GM23248 (cell line): ENCODE measurements around the gene LYRM1. TPM values are rescaled to one million over a fixed set of nuclear protein-coding genes. Genes with fewer than 3 reads are reported as not detected.

Experiments used
- DNase-seq: peaks from one replicate; pipeline ENCODE4 v3.0.0-alpha.2; 2015
- H2AFZ ChIP-seq: fragments of 200-600 bp; sonication (generic); 2 replicates; pipeline ENCODE4 v1.6.1; 2016; ENCODE audit warnings: antibody characterized with exemption
- H3F3A ChIP-seq: fragments of 200-600 bp; sonication (generic); 2 replicates; pipeline ENCODE4 v1.6.1; 2016; ENCODE audit warnings: mild to moderate bottlenecking, antibody characterized with exemption, mixed run types; ENCODE audit not compliant: insufficient read depth
- H3K27ac ChIP-seq: fragments of 200-600 bp; sonication (generic); 2 replicates; pipeline ENCODE4 v1.5.1; 2016; ENCODE audit warnings: mild to moderate bottlenecking
- H3K27me3 ChIP-seq: fragments of 200-600 bp; sonication (generic); replicated peaks from 2 replicates; pipeline ENCODE4 v1.6.1; 2016; ENCODE audit warnings: mild to moderate bottlenecking; ENCODE audit not compliant: insufficient read depth
- H3K36me3 ChIP-seq: fragments of 200-600 bp; sonication (generic); 2 replicates; pipeline ENCODE4 v1.6.1; 2016; ENCODE audit warnings: low read depth, mild to moderate bottlenecking
- H3K4me1 ChIP-seq: fragments of 200-600 bp; sonication (generic); 2 replicates; pipeline ENCODE4 v1.6.1; 2016; ENCODE audit warnings: mild to moderate bottlenecking; ENCODE audit not compliant: insufficient read depth
- H3K4me2 ChIP-seq: fragments of 200-600 bp; sonication (generic); one replicate; pipeline ENCODE4 v1.6.1; 2016; ENCODE audit warnings: mild to moderate bottlenecking; ENCODE audit not compliant: unreplicated experiment
- H3K4me3 ChIP-seq: fragments of 200-600 bp; sonication (generic); 2 replicates; pipeline ENCODE4 v1.5.1; 2016; ENCODE audit warnings: mild to moderate bottlenecking
- H3K79me2 ChIP-seq: fragments of 200-600 bp; sonication (generic); 2 replicates; pipeline ENCODE4 v1.6.1; 2016; ENCODE audit warnings: mild to moderate bottlenecking; ENCODE audit not compliant: insufficient read depth
- H3K9ac ChIP-seq: fragments of 200-600 bp; sonication (generic); 2 replicates; pipeline ENCODE4 v1.6.1; 2016; ENCODE audit warnings: mild to moderate bottlenecking
- H3K9me2 ChIP-seq: fragments of 200-600 bp; sonication (generic); 2 replicates; pipeline ENCODE4 v1.6.1; 2016; ENCODE audit warnings: mixed run types, mild to moderate bottlenecking, moderate library complexity; ENCODE audit not compliant: insufficient read depth
- H3K9me3 ChIP-seq: fragments of 200-600 bp; sonication (generic); one replicate; pipeline ENCODE4 v1.6.1; 2017; ENCODE audit warnings: low read depth
- H4K20me1 ChIP-seq: fragments of 200-600 bp; sonication (generic); 2 replicates; pipeline ENCODE4 v1.6.0; 2016; ENCODE audit not compliant: insufficient read depth
- EZH2 ChIP-seq: fragments of 200-600 bp; sonication (generic); IDR thresholded peaks from 2 replicates; pipeline ENCODE4 v1.6.1; 2018; ENCODE audit warnings: antibody characterized with exemption, mild to moderate bottlenecking; ENCODE audit not compliant: insufficient read depth, poor library complexity, severe bottlenecking
- EZH2phosphoT487 ChIP-seq: fragments of 200-600 bp; sonication (generic); IDR thresholded peaks from 2 replicates; pipeline ENCODE4 v1.6.1; 2018; ENCODE audit warnings: antibody characterized with exemption, moderate library complexity, mild to moderate bottlenecking, low read depth; ENCODE audit not compliant: insufficient read depth
- WGBS, 2 experiments: methylation state at CpG; one replicate each; pipeline ENCODE4 v1.1.6; 2015 to 2017; ENCODE audit warnings: low lambda C conversion rate in 2 of 2, low coverage in 1 of 2; ENCODE audit errors: missing lambda C conversion rate in 2 of 2; 5-methylcytosine and 5-hydroxymethylcytosine counted together
- in situ Hi-C: fragments of 300-500 bp; cut with MboI; formaldehyde crosslinking; loops from 2 replicates; pipeline ENCODE4 v1.15.0; 2020
- polyA plus RNA-seq: library from polyadenylated mRNA; unstranded; fragments of >200 nt; fragmentation: Nextera tagmentation; extraction: Ambion mirVana; gene quantifications from 2 replicates; pipeline ENCODE4 v1.2.1, GENCODE V29; 2016
- total RNA-seq: library from RNA; depleted of rRNA; stranded (reverse); fragments of >200 nt; shearing (Covaris generic); gene quantifications from 2 replicates; pipeline ENCODE4 v1.2.3, GENCODE V29; 2014

The LYRM1 gene
- total and polyA plus RNA-seq, 2 experiments from 2014 or later, result 32.1 to 40.9 TPM

- 97 to 98% methylated on average over 3 of the region's 3 CpGs for WGBS, 2 experiments
- H3K36me3 ChIP-seq, result 0 out of 2 replicates have a peak, but pooled peaks cover 6% of the 10 kb centered on the region
- no peak for TF ChIP-seq EZH2
- TF ChIP-seq EZH2phosphoT487, result no peak
- H3K4me1 ChIP-seq, result peaks cover 30% of the 10 kb centered on the region
- no peaks in the 10 kb centered on the region for H3K27me3 ChIP-seq
- DNase-seq, result no peak
- peaks cover 26% of the 10 kb centered on the region for H4K20me1 ChIP-seq
- no peak overlapping the region for H3K4me3 ChIP-seq
- H3K79me2 ChIP-seq, result peaks cover 100% of the 10 kb centered on the region
- no peaks in the 10 kb centered on the region for H3K9me3 ChIP-seq
- in situ Hi-C loops, result no loop called here
- H3K27ac ChIP-seq, result no peak overlapping the region
- H3K9me2 ChIP-seq, result no peaks in the 10 kb centered on the region
- peaks cover 15% of the 10 kb centered on the region; the same call in 1 of the 2 replicates for H3F3A ChIP-seq
- no peak overlapping the region for H2AFZ ChIP-seq
- no peak overlapping the region for H3K4me2 ChIP-seq
- no peak overlapping the region for H3K9ac ChIP-seq
Measured at GRCh38 chr16:20873331-20873730, 27.2 kb upstream of the LYRM1 start.

DNA sequence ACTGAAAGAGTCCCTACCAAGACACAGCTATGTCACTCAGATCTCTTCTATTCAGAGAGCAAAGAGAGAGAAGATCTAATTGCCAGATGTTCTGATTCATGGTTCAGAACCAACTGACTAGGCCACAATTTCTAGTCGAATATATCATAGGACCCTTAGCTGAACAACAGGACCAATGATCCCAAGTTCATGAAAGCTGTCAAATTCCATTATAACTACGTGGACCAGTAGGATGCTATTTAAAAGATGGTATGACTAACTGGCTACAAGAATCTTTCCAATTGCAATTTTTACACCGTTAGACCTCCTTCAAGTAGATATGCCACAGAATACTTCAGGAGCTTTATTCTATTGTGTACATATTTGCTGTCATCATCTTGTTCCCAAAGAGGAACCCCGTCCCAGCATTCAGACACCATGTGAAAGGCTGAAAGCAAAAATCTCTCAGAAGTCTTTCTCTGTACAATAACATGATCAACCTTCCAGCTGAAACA, 26.4 kb upstream of the LYRM1 start:
- Histone ChIP-seq H3K9me3 (no peaks in the 10 kb centered on the region), H2AFZ (no peak overlapping the region), H3K4me2 (no peak overlapping the region), H3K36me3 (peaks cover 6% of the 10 kb centered on the region; the same call in 1 of the 2 replicates), H3K27me3 (no peaks in the 10 kb centered on the region), H3K9ac (no peak overlapping the region), H4K20me1 (peaks cover 26% of the 10 kb centered on the region), H3K4me1 (peaks cover 30% of the 10 kb centered on the region), H3K79me2 (peaks cover 100% of the 10 kb centered on the region), H3K9me2 (no peaks in the 10 kb centered on the region), H3K4me3 (no peak overlapping the region), H3K27ac (no peak overlapping the region), H3F3A (peaks cover 21% of the 10 kb centered on the region)
- no peak for TF ChIP-seq EZH2
- TF ChIP-seq EZH2phosphoT487, result no peak
- no peak for DNase-seq
- 93 to 97% methylated on average over 4 of the region's 4 CpGs for WGBS, 2 experiments
- in situ Hi-C loops, result no loop called here

GRCh38 chr16:20875355-20875650, 25.3 kb upstream of the LYRM1 start:
- TF ChIP-seq EZH2 (no peak), EZH2phosphoT487 (no peak)
- H3K9ac ChIP-seq, result no peak overlapping the region
- H3K9me2 ChIP-seq, result no peaks in the 10 kb centered on the region
- H3F3A ChIP-seq, result peaks cover 28% of the 10 kb centered on the region
- no peaks in the 10 kb centered on the region for H3K27me3 ChIP-seq
- H3K4me1 ChIP-seq, result peaks cover 36% of the 10 kb centered on the region
- WGBS, 2 experiments, result 40 to 43% methylated on average over 1 of the region's 1 CpG
- DNase-seq, result no peak
- peaks cover 100% of the 10 kb centered on the region for H3K79me2 ChIP-seq
- peaks cover 6% of the 10 kb centered on the region; the same call in 1 of the 2 replicates for H3K36me3 ChIP-seq
- in situ Hi-C loops, result no loop called here
- H2AFZ ChIP-seq, result no peak overlapping the region
- peaks cover 26% of the 10 kb centered on the region for H4K20me1 ChIP-seq
- H3K27ac ChIP-seq, result no peak overlapping the region
- no peak overlapping the region for H3K4me2 ChIP-seq
- H3K9me3 ChIP-seq, result no peaks in the 10 kb centered on the region
- no peak overlapping the region for H3K4me3 ChIP-seq

- peaks cover 39% of the 10 kb centered on the region for H3F3A ChIP-seq
- H3K9me2 ChIP-seq, result no peaks in the 10 kb centered on the region
- in situ Hi-C loops, result no loop called here
- no peak overlapping the region for H2AFZ ChIP-seq
- H3K27ac ChIP-seq, result peak overlapping the region; percentile 46
- no peak for DNase-seq
- H3K4me2 ChIP-seq, result peak overlapping the region; percentile 71
- H3K27me3 ChIP-seq, result no peaks in the 10 kb centered on the region
- peak overlapping the region; percentile 45 for H3K4me3 ChIP-seq
- H3K9me3 ChIP-seq, result no peaks in the 10 kb centered on the region
- peak overlapping the region; percentile 28; the same call in 1 of the 2 replicates for H3K9ac ChIP-seq
- peaks cover 100% of the 10 kb centered on the region for H3K79me2 ChIP-seq
- TF ChIP-seq EZH2 (no peak), EZH2phosphoT487 (no peak)
- H3K4me1 ChIP-seq, result peaks cover 37% of the 10 kb centered on the region
- WGBS, 2 experiments, result 96% methylated on average over 5 of the region's 5 CpGs
- H3K36me3 ChIP-seq, result peaks cover 6% of the 10 kb centered on the region; the same call in 1 of the 2 replicates
- peaks cover 24% of the 10 kb centered on the region; the same call in 1 of the 2 replicates for H4K20me1 ChIP-seq
Measured at GRCh38 chr16:20878682-20879147, 21.9 kb upstream of the LYRM1 start.
